GM23338 (cell line): ENCODE results near the gene ZYG11B. TPM values are rescaled to one million over a fixed set of nuclear protein-coding genes. Genes with fewer than 3 reads are reported as not detected.

Experiments used
- ATAC-seq: fragments of 200-7000 bp; cut with Tn5 transposase; 3 replicates; pipeline ENCODE4 v1.9.1; 2020
- DNase-seq: peaks from one replicate; pipeline ENCODE4 v3.0.0-alpha.2; 2015; ENCODE audit warnings: low spot score
- H2AFZ ChIP-seq: fragments of 200-600 bp; sonication (generic); 2 replicates; pipeline ENCODE4 v1.8.0; 2016; ENCODE audit warnings: antibody characterized with exemption, mild to moderate bottlenecking, moderate library complexity
- H3F3A ChIP-seq: fragments of 200-600 bp; sonication (generic); replicated peaks from 2 replicates; pipeline ENCODE4 v1.8.0; 2017; ENCODE audit warnings: antibody characterized with exemption, mixed run types, low read depth
- H3K27ac ChIP-seq: fragments of 200-600 bp; sonication (generic); 2 replicates; pipeline ENCODE4 v1.6.1; 2016; ENCODE audit warnings: low read depth
- H3K27me3 ChIP-seq: fragments of 200-600 bp; sonication (generic); 2 replicates; pipeline ENCODE4 v1.8.0; 2016; ENCODE audit warnings: mild to moderate bottlenecking, mixed run types, moderate library complexity; ENCODE audit not compliant: insufficient read depth
- H3K36me3 ChIP-seq: fragments of 200-600 bp; sonication (generic); 2 replicates; pipeline ENCODE4 v1.8.0; 2016; ENCODE audit warnings: mild to moderate bottlenecking; ENCODE audit not compliant: insufficient read depth
- H3K4me1 ChIP-seq: fragments of 200-600 bp; sonication (generic); 2 replicates; pipeline ENCODE4 v1.8.0; 2016; ENCODE audit warnings: mild to moderate bottlenecking, moderate library complexity; ENCODE audit not compliant: insufficient read depth
- H3K4me2 ChIP-seq: fragments of 200-600 bp; sonication (generic); 2 replicates; pipeline ENCODE4 v1.7.1; 2017; ENCODE audit warnings: mixed run types
- H3K4me3 ChIP-seq: fragments of 200-600 bp; sonication (generic); 2 replicates; pipeline ENCODE4 v1.6.1; 2016; ENCODE audit warnings: mixed run types
- H3K79me2 ChIP-seq: fragments of 200-600 bp; sonication (generic); replicated peaks from 2 replicates; pipeline ENCODE4 v1.8.0; 2017; ENCODE audit warnings: mild to moderate bottlenecking; ENCODE audit not compliant: insufficient read depth
- H3K9me2 ChIP-seq: fragments of 200-600 bp; sonication (generic); 2 replicates; pipeline ENCODE4 v1.8.0; 2017; ENCODE audit not compliant: insufficient read depth
- H4K20me1 ChIP-seq: fragments of 200-600 bp; sonication (generic); replicated peaks from 2 replicates; pipeline ENCODE4 v1.8.0; 2017; ENCODE audit warnings: mild to moderate bottlenecking; ENCODE audit not compliant: insufficient read depth
- H3K27ac Mint-ChIP-seq: 2 replicates; pipeline ENCODE4 v1.8.0; 2020; ENCODE audit warnings: inconsistent platforms, mild to moderate bottlenecking, moderate library complexity, mixed read lengths
- H3K27me3 Mint-ChIP-seq: 3 replicates; pipeline ENCODE4 v1.8.0; 2022; ENCODE audit warnings: low read depth, mild to moderate bottlenecking, moderate library complexity, mixed read lengths, inconsistent platforms; ENCODE audit not compliant: insufficient read depth, poor library complexity
- H3K36me3 Mint-ChIP-seq: 3 replicates; pipeline ENCODE4 v1.8.0; 2021; ENCODE audit warnings: low read depth, mild to moderate bottlenecking, inconsistent platforms, moderate library complexity, mixed read lengths
- H3K4me1 Mint-ChIP-seq: 3 replicates; pipeline ENCODE4 v1.8.0; 2020; ENCODE audit warnings: mild to moderate bottlenecking, inconsistent platforms, mixed read lengths
- H3K4me3 Mint-ChIP-seq: 3 replicates; pipeline ENCODE4 v1.8.0; 2021; ENCODE audit warnings: moderate library complexity, mild to moderate bottlenecking, inconsistent platforms, mixed read lengths
- H3K9me3 Mint-ChIP-seq: 3 replicates; pipeline ENCODE4 v1.8.0; 2020; ENCODE audit warnings: moderate library complexity, mild to moderate bottlenecking, inconsistent platforms, mixed read lengths
- CREB1 ChIP-seq: fragments of 250-450 bp; sonication (Bioruptor Pico); IDR thresholded peaks from 2 replicates; pipeline ENCODE4 v1.5.0; 2020; ENCODE audit warnings: low read depth, mild to moderate bottlenecking, moderate library complexity
- CTCF ChIP-seq, 2 experiments: fragments of 200-600 bp in 1 of 2; sonication (generic) in 1 of 2; conservative IDR thresholded peaks; 2 replicates each; pipeline versions ENCODE4 v1.5.1 to v1.6.1; 2016 to 2017; ENCODE audit warnings: antibody characterized with exemption in 2 of 2, low read depth in 2 of 2, mild to moderate bottlenecking in 2 of 2, moderate library complexity in 1 of 2
- ETS1 ChIP-seq: IDR thresholded peaks from 2 replicates; pipeline ENCODE4 v1.6.1; 2016; ENCODE audit warnings: antibody characterized with exemption
- EZH2 ChIP-seq: fragments of 200-600 bp; sonication (generic); IDR thresholded peaks from one replicate; pipeline ENCODE4 v1.8.0; 2017; ENCODE audit warnings: antibody characterized with exemption, mild to moderate bottlenecking, low read depth; ENCODE audit not compliant: unreplicated experiment
- EZH2phosphoT487 ChIP-seq: fragments of 200-600 bp; sonication (generic); IDR thresholded peaks from one replicate; pipeline ENCODE4 v1.8.1; 2018; ENCODE audit warnings: antibody characterized with exemption; ENCODE audit not compliant: unreplicated experiment
- JUNB ChIP-seq: IDR thresholded peaks from one replicate; pipeline ENCODE4 v1.6.1; 2016; ENCODE audit warnings: antibody characterized with exemption; ENCODE audit not compliant: unreplicated experiment
- NANOG ChIP-seq: IDR thresholded peaks from 2 replicates; pipeline ENCODE4 v1.6.1; 2016; ENCODE audit warnings: antibody characterized with exemption, borderline replicate concordance
- POLR2AphosphoS5 ChIP-seq: IDR thresholded peaks from 2 replicates; pipeline ENCODE4 v1.6.1; 2016; ENCODE audit warnings: antibody characterized with exemption, low read depth
- REST ChIP-seq: IDR thresholded peaks from one replicate; pipeline ENCODE4 v1.6.1; 2018; ENCODE audit warnings: antibody characterized with exemption; ENCODE audit not compliant: unreplicated experiment
- STAT1 ChIP-seq: IDR thresholded peaks from one replicate; pipeline ENCODE4 v1.6.1; 2016; ENCODE audit warnings: antibody characterized with exemption; ENCODE audit not compliant: unreplicated experiment
- ZNF114 ChIP-seq: fragments of 250-450 bp; sonication (Bioruptor Pico); IDR thresholded peaks from 2 replicates; pipeline ENCODE4 v1.5.0; 2020; ENCODE audit warnings: mild to moderate bottlenecking, moderate library complexity
- ZNF331 ChIP-seq: fragments of 250-450 bp; sonication (Bioruptor Pico); IDR thresholded peaks from 2 replicates; pipeline ENCODE4 v1.5.0; 2020; ENCODE audit warnings: low read depth, mild to moderate bottlenecking, moderate library complexity
- ZNF462 ChIP-seq: fragments of 250-450 bp; sonication (Bioruptor Pico); IDR thresholded peaks from 2 replicates; pipeline ENCODE4 v1.5.0; 2020; ENCODE audit warnings: mild to moderate bottlenecking, moderate library complexity
- polyA plus RNA-seq: library from polyadenylated mRNA; unstranded; fragments of >200 nt; fragmentation: Nextera tagmentation; extraction: Ambion mirVana; gene quantifications from 2 replicates; pipeline ENCODE4 v1.2.1, GENCODE V29; 2016
- total RNA-seq: library from RNA; depleted of rRNA; stranded (reverse); fragments of >200 nt; shearing (Covaris generic); gene quantifications from 2 replicates; pipeline ENCODE4 v1.2.3, GENCODE V29; 2014

The ZYG11B gene
- total and polyA plus RNA-seq, 2 experiments from 2014 or later: 7.8 to 42.3 TPM

- Mint-ChIP-seq H3K27me3 (peaks cover 8% of the 10 kb centered on the region), H3K36me3 (no peaks in the 10 kb centered on the region), H3K4me3 (no peak overlapping the region), H3K9me3 (no peaks in the 10 kb centered on the region), H3K4me1 (peaks cover 6% of the 10 kb centered on the region), H3K27ac (no peak overlapping the region)
- Histone ChIP-seq H3K4me3 (no peak overlapping the region), H3K36me3 (no peaks in the 10 kb centered on the region), H3K4me1 (peaks cover 7% of the 10 kb centered on the region; the same call in 1 of the 2 replicates), H3K27me3 (no peaks in the 10 kb centered on the region), H3K27ac (no peak overlapping the region), H2AFZ (no peak overlapping the region), H3K79me2 (no peaks in the 10 kb centered on the region), H3F3A (no peaks in the 10 kb centered on the region; the same call in 1 of the 2 replicates), H3K4me2 (no peak overlapping the region), H3K9me2 (no peaks in the 10 kb centered on the region), H4K20me1 (no peaks in the 10 kb centered on the region)
- DNase-seq (no peak), ATAC-seq (no peak)
- TF ChIP-seq STAT1: no peak
- no peak for TF ChIP-seq CTCF (conservative IDR thresholded peaks at IDR 0.05; ENCODE audit: low read depth in 2 of 2)
- TF ChIP-seq EZH2phosphoT487: no peak
- TF ChIP-seq EZH2: no peak
- no peak for TF ChIP-seq ETS1
- no peak for TF ChIP-seq ZNF114 (CRISPR knock-in tag)
- TF ChIP-seq REST: no peak
- TF ChIP-seq ZNF331 (CRISPR knock-in tag): no peak
- TF ChIP-seq JUNB: no peak
- TF ChIP-seq CREB1: no peak
- no peak for TF ChIP-seq POLR2AphosphoS5
- TF ChIP-seq ZNF462: no peak
- TF ChIP-seq NANOG: no peak
Measured at GRCh38 chr1:52707927-52708655, 18.2 kb upstream of the ZYG11B start.
